Stimulated activated CD4-positive, alpha-beta T cell treated with anti-CD3 and anti-CD28 coated beads, Interleukin-1b, Interleukin-23, amount 100 ng/mL, for 48 hours (primary cell): Measurements from ENCODE around the gene RPL31.

Source experiments
- DNase-seq: peaks from one replicate; pipeline ENCODE4 v3.0.0-alpha.2; 2020

RPL31 gene

DNA sequence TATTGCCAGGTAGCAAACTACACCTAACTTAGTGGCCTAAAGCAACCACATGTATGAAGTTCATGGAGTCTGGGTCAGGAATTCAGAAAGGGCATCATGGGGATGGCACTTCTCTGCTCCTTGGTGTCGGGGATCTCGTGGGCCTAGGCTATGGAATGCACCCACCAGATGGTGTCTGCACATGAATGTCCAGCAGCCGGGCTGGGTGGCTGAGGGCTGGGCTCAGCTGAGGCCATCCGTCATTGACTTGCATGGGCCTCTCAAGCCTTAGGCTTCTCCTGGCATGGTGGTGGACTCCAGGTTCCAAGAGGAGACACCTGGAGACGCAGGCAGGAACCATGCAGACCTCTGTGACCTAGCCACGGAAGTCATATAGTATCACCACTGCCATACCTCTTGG is 26.0 kb upstream of the RPL31 start:
- DNase-seq = no peak

- no peak for DNase-seq
These were observed 25.3 kb upstream of the RPL31 start for GRCh38 chr2:100976645-100977391.

GRCh38 chr2:100977511-100977910 is 24.6 kb upstream of the RPL31 start:
- DNase-seq = no peak

DNA sequence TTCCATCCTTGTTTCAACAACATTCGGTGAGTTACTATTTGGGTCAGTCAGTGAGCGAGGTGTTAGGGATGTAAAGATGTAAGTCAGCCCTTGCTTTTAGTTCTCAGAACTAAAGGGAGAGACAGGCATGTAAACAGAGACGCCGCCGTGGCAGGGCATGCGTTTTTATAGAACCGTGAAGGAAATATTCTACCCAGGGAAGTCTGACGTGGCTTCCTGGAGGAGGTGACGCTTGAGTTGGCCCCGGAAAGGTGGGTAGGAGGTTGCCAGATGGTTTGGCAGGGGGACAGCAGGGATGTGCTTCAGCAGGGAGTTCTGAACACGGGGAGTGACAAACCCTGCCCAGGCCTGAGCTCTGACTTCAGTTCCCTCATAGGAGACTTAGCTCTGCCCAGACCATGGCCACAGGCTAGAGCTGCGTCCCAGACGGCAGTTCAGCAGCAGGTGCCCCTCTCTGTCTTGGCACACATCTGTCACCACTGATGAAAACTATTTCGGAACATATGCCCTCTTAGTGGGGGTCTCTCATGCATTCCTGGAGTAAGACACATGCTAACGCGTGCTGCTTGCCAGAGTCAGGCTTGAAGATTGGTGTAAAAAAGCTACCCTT is 23.4 kb upstream of the RPL31 start:
- DNase-seq = no peak

GRCh38 chr2:100980046-100980445 is 22.0 kb upstream of the RPL31 start:
- DNase-seq = no peak

DNA sequence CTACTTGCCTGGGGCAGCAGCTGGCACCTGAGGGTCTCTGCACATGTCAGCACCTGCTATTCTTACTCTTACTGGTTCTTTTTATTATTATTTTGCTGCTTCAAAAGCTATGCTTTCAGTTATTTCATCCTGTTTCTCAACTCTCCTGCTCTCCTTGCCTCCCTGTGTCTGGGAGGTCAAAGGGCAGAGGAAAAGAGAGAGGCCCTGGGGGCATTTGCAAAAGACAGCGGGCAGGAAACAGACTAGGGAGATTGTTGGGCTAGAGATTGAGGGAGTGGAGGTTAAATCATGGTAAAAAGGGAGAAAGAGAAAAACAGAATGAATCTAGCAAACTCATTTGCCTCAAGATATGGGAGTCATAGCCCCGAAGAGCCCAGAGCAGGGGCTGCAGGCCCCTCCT is 21.1 kb upstream of the RPL31 start:
- DNase-seq = no peak

- DNase-seq = no peak
These were observed 19.6 kb upstream of the RPL31 start for GRCh38 chr2:100982431-100982861.

- no peak for DNase-seq
These were observed 18.9 kb upstream of the RPL31 start for GRCh38 chr2:100983201-100983600.

GRCh38 chr2:100983684-100984310 is 18.3 kb upstream of the RPL31 start:
- no peak for DNase-seq

- peak; percentile 77 for DNase-seq
These were observed 17.2 kb upstream of the RPL31 start for GRCh38 chr2:100984892-100985307.

- no peak for DNase-seq
These were observed 15.9 kb upstream of the RPL31 start for GRCh38 chr2:100986157-100986556.

DNA sequence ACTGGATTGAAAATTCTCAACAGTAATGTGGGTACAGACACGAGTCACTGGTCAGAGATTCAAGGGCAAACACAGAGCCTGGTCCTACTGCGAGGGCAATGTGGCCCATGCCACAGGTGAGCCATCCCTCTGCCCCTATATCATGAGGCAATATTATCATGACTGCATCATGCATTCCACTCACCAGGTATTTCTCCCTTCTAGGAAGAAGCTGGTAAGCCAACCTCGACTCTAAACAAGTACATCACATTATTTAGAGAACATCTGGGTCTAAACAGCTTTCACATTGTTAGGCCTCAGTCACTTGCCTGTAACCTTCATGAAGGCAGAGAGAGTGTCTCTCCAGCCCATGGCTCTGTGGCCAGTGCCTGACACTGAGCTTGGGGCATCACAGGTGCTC is 14.6 kb upstream of the RPL31 start:
- no peak for DNase-seq

DNA sequence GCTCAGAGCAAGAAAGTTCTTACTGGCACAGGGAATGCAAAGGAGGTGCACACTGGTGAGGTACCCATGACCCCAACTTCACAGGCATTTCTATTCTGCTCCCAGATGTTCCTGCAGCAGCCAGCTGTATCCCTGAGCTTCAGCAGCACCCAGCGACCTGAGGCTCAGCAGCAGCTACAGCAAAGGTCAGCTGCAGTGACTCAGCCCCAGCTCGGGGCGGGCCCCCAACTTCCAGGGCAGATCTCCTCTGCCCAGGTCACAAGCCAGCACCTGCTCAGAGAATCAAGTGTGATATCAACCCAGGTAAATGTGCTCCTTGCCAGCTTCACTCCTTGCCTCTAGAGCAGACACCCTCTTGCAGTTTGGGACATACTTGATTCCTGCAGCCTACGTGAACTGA is 14.1 kb upstream of the RPL31 start:
- no peak for DNase-seq

DNA sequence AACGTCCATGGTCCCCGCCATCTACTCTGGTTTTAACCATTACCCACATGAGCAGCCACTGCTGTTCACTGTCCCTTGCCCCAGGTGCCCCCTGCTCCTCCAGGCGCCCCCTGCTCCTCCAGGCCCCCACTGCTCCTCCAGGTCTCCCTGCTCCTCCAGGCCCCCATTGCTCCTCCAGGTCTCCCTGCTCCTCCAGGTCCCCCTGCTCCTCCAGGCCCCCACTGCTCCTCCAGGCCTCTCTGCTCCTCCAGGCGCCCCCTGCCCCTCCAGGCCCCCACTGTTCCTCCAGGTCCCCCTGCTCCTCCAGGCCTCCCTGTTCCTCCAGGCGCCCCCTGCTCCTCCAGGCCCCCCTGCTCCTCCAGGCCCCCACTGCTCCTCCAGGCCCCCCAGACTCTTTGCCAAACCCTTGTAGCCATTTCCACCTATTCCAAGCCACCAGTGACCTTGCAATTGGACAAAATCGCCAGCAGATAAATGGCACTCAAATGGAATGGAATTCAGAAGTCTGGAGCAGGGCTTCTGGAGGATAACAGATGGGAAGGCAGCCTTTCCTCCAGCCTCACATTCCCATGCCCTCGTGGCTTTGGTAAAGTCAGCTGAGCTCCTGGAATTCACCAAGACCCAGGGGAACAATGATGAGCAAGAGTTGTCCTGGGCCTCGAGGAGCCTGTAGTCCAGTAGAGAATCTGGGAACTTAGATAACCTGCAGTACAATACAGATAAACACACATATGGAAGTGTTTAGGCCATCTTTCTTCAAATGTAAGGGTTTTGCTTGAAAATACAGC is 13.3 kb upstream of the RPL31 start:
- DNase-seq = no peak

DNA sequence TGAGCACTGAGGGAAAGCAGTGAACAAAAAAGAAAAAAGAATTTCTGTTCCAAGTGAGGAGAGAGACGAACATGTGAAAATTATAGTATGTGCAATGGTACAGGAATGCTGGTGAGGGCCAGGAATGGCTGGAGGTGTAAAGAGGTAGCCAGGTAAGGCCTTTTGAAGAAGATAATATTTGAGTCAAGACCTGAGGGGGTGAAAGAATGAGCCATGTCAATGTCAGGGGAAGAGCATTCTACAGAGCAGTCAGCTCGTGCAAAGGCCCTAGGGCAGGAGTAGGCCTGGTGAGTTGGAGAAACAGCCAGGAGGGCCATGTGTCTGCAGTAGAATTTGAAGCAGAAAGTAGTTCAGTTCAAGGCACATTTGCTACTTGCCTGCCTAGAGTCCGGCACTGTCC is 12.4 kb upstream of the RPL31 start:
- no peak for DNase-seq

GRCh38 chr2:100990166-100990565 is 11.9 kb upstream of the RPL31 start:
- DNase-seq = no peak

DNA sequence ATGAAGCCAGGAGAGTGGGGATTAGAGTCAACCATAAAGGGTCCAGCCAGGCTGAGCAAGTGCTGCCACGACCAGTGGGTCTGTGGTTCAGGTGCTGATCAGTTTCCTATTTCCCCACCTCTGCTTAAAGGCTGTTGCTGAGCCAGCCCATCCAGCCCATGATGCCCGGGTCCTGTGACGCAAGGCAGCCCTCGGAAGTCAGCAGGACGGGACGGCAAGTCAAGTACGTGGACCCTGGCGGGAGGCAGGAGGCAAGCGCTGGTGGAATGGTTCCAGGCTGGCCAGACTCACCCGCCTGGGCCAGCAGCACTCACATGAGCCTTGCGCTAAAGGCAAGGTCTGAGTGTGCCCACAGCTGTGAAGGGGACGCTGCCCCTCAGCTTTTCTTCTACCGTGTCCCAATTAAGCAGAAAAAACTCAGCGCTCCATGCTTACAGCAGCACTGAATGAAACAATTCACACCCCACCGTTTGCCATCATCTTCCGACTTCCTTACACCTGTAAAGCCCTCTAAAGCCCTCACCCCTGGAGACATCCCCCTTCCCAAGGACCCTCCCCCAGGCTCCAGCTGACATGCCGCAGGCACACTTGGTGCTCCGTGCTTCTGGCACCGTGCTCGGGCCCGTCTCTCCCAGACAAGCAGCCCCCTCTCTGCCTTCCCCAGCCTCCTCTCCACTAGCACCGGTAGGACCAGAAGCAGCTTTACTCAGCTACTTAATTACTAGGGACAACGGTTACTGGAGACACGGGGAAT is 11.3 kb upstream of the RPL31 start:
- DNase-seq = no peak

GRCh38 chr2:100991404-100991773 is 10.7 kb upstream of the RPL31 start:
- no peak for DNase-seq

GRCh38 chr2:100992262-100992661 is 9.8 kb upstream of the RPL31 start:
- no peak for DNase-seq

- no peak for DNase-seq
These were observed 8.8 kb upstream of the RPL31 start for GRCh38 chr2:100993294-100993693.

DNA sequence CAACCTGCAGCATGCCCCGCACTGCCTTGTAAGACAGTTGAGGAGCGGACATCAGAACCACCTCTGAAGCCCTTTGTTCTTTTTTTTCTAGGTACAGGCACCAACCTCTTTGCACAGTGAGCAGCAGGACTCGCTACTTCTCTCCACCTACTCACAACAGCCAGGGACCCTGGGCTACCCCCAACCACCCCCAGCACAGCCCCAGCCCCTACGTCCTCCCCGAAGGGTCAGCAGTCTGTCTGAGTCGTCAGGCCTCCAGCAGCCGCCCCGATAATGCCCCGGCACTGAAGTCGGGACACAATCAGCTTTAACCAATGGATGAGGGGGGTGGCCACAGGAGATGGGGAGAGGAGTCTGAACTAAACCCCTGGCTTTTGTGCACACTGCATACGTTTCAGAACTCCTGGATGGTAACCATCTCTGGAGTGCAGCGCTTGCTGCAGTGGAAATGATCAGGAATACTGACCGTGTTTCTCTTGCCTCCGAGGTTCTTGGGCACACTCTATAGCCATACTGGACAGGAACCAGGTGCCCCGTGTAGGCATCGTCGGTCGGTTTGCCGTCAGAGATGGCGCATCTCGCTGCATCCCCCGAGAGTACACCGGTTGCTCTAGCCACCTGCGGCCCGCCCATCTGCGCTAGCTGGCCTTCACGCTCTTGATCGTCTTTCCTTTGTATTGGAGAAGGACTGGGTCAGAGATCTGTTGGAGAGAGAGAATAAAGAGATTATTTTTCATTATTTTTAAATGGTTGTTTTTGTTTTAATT is 6.6 kb upstream of the RPL31 start:
- no peak for DNase-seq
